ENCODE results near the gene SSX5. TPM values are rescaled to one million over a fixed set of nuclear protein-coding genes. Genes with fewer than 3 reads are reported as not detected.

SSX5 gene
- not detected in 2 replicates for total RNA-seq (2014; rRNA removed; shearing (Covaris generic))

GRCh38 chrX:48196745-48197201 lies at the start of gene SSX5:
SSX5 (minus strand) TSS chrX:48196795; CDS start chrX:48195358, 1,437 bp downstream.

Small RNAs within 50 kb of the gene (small RNA-seq; reads per million reads assigned to genes)
- gene AC245047.3 (not detected), gene AC245047.7 (not detected), gene RNA5SP503 (not detected), gene RNU6-707P (not detected)

Other genes starting within 250 kb of the SSX5 start
- 1.2 and 2.3 TPM in 2 replicates for gene ZNF182, start 192.8 kb downstream of the SSX5 start, total RNA-seq (2014; rRNA removed; shearing (Covaris generic))
- not detected in 2 replicates for gene SPACA5, start 189.8 kb downstream of the SSX5 start, total RNA-seq (2014; rRNA removed; shearing (Covaris generic))
- gene ZNF630, start 125.2 kb downstream of the SSX5 start, total RNA-seq (2014; rRNA removed; shearing (Covaris generic)): 0.38 and 0.48 TPM in 2 replicates
- not detected in 2 replicates for gene SPACA5B, start 66.2 kb downstream of the SSX5 start, total RNA-seq (2014; rRNA removed; shearing (Covaris generic))
- gene SSX1, start 58.6 kb upstream of the SSX5 start, total RNA-seq (2014; rRNA removed; shearing (Covaris generic)): 0.72 and 2.5 TPM in 2 replicates
- gene SSX3, start 159.9 kb upstream of the SSX5 start, total RNA-seq (2014; rRNA removed; shearing (Covaris generic)): not detected in 2 replicates
- 0.53 and 1.0 TPM in 2 replicates for gene SSX4, start 186.7 kb upstream of the SSX5 start, total RNA-seq (2014; rRNA removed; shearing (Covaris generic))
- gene SSX4B, start 215.2 kb upstream of the SSX5 start, total RNA-seq (2014; rRNA removed; shearing (Covaris generic)): 0.53 and 1.0 TPM in 2 replicates